OCI-LY1 (cell line): ENCODE measurements around the gene SLC13A5.

Experiments
- H2AFZ ChIP-seq: fragments of 200-600 bp; sonication (generic), shearing (Covaris generic); 2 replicates; pipeline ENCODE4 v1.6.0; 2014; ENCODE audit warnings: antibody characterized with exemption, mild to moderate bottlenecking, low read length
- H3F3A ChIP-seq: fragments of 200-600 bp; sonication (generic), shearing (Covaris generic); 2 replicates; pipeline ENCODE4 v1.6.0; 2014; ENCODE audit warnings: mild to moderate bottlenecking, antibody characterized with exemption, low read length, moderate library complexity; ENCODE audit not compliant: insufficient read depth
- H3K27ac ChIP-seq: fragments of 200-600 bp; sonication (generic); 2 replicates; pipeline ENCODE4 v1.5.1; 2014; ENCODE audit warnings: low read length, mixed run types, mild to moderate bottlenecking, low read depth; ENCODE audit not compliant: poor library complexity, severe bottlenecking
- H3K27me3 ChIP-seq: fragments of 200-600 bp; sonication (generic); 2 replicates; pipeline ENCODE4 v1.6.0; 2014; ENCODE audit warnings: antibody characterized with exemption, mild to moderate bottlenecking, low read length, moderate library complexity; ENCODE audit not compliant: insufficient read depth
- H3K36me3 ChIP-seq: fragments of 200-600 bp; sonication (generic); 2 replicates; pipeline ENCODE4 v1.6.1; 2014; ENCODE audit warnings: mild to moderate bottlenecking, antibody characterized with exemption, low read length, moderate library complexity, mixed read lengths; ENCODE audit not compliant: insufficient read depth
- H3K4me1 ChIP-seq: fragments of 200-600 bp; sonication (generic); 2 replicates; pipeline ENCODE4 v1.5.1; 2014; ENCODE audit warnings: mild to moderate bottlenecking, low read length, moderate library complexity; ENCODE audit not compliant: insufficient read depth, severe bottlenecking
- H3K4me2 ChIP-seq: fragments of 200-600 bp; sonication (generic), shearing (Covaris generic); 2 replicates; pipeline ENCODE4 v1.6.1; 2014; ENCODE audit warnings: low read length
- H3K4me3 ChIP-seq: fragments of 200-600 bp; sonication (generic); 2 replicates; pipeline ENCODE4 v1.5.1; 2014; ENCODE audit warnings: low read length, low read depth, mild to moderate bottlenecking, mixed read lengths; ENCODE audit not compliant: poor library complexity, severe bottlenecking
- H3K79me2 ChIP-seq: fragments of 200-600 bp; shearing (Covaris generic); 2 replicates; pipeline ENCODE4 v1.6.1; 2016; ENCODE audit warnings: mixed run types, low read length, mixed read lengths; ENCODE audit not compliant: insufficient read depth
- H3K9ac ChIP-seq: fragments of 200-600 bp; sonication (generic), shearing (Covaris generic); 2 replicates; pipeline ENCODE4 v1.6.1; 2014; ENCODE audit warnings: mild to moderate bottlenecking, low read length, mixed read lengths
- H3K9me2 ChIP-seq: fragments of 200-600 bp; sonication (generic), shearing (Covaris generic); 2 replicates; pipeline ENCODE4 v1.6.1; 2014; ENCODE audit warnings: low read depth, mild to moderate bottlenecking, low read length, mixed read lengths
- H3K9me3 ChIP-seq: fragments of 200-600 bp; shearing (Covaris generic); 2 replicates; pipeline ENCODE4 v1.6.1; 2014; ENCODE audit warnings: low read length, mixed read lengths
- H4K20me1 ChIP-seq: fragments of 200-600 bp; sonication (generic), shearing (Covaris generic); 2 replicates; pipeline ENCODE4 v1.6.0; 2016; ENCODE audit warnings: mild to moderate bottlenecking, low read length; ENCODE audit not compliant: insufficient read depth
- EZH2 ChIP-seq: fragments of 200-600 bp; sonication (generic), shearing (Covaris generic); IDR thresholded peaks from 2 replicates; pipeline ENCODE4 v1.8.0; 2017; ENCODE audit warnings: borderline replicate concordance, mixed run types, mild to moderate bottlenecking, antibody characterized with exemption, low read length, moderate library complexity, mixed read lengths
- TF ChIP-seq, protein P1 (sequence below): fragments of 200-600 bp; sonication (generic), shearing (Covaris generic); IDR thresholded peaks from 2 replicates; pipeline ENCODE4 v1.5.1; 2017; ENCODE audit warnings: mild to moderate bottlenecking, antibody characterized with exemption, low read length, moderate library complexity, mixed read lengths

The SLC13A5 gene

GRCh38 chr17:6636105-6636504 lies 77.1 kb downstream of the SLC13A5 start:
- Histone ChIP-seq H3K27me3 (no peaks in the 10 kb centered on the region), H3K9me3 (0 out of 2 replicates have a peak, but pooled peaks cover 3% of the 10 kb centered on the region), H3K9me2 (no peaks in the 10 kb centered on the region), H3K4me1 (peaks cover 16% of the 10 kb centered on the region), H3K79me2 (peaks cover under 1% of the 10 kb centered on the region; the same call in 1 of the 2 replicates), H3F3A (no peaks in the 10 kb centered on the region; the same call in 1 of the 2 replicates), H2AFZ (no peak overlapping the region), H3K36me3 (peaks cover 32% of the 10 kb centered on the region), H3K4me3 (no peak overlapping the region), H3K27ac (no peak overlapping the region), H3K9ac (no peak overlapping the region), H4K20me1 (no peaks in the 10 kb centered on the region), H3K4me2 (no peak overlapping the region)
- TF ChIP-seq EZH2: no peak
- TF ChIP-seq, protein P1, sequence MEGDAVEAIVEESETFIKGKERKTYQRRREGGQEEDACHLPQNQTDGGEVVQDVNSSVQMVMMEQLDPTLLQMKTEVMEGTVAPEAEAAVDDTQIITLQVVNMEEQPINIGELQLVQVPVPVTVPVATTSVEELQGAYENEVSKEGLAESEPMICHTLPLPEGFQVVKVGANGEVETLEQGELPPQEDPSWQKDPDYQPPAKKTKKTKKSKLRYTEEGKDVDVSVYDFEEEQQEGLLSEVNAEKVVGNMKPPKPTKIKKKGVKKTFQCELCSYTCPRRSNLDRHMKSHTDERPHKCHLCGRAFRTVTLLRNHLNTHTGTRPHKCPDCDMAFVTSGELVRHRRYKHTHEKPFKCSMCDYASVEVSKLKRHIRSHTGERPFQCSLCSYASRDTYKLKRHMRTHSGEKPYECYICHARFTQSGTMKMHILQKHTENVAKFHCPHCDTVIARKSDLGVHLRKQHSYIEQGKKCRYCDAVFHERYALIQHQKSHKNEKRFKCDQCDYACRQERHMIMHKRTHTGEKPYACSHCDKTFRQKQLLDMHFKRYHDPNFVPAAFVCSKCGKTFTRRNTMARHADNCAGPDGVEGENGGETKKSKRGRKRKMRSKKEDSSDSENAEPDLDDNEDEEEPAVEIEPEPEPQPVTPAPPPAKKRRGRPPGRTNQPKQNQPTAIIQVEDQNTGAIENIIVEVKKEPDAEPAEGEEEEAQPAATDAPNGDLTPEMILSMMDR: no peak
